ENCODE results near the gene PRPF38B.

Gene PRPF38B

GRCh38 chr1:108716437-108717230, 24.5 kb downstream of the PRPF38B start:
- in situ Hi-C loops (cut with HindIII; ENCODE audit: low sequenced_read_pairs): no loop called here

GRCh38 chr1:108717774-108718316, 25.7 kb downstream of the PRPF38B start:
- in situ Hi-C loops (cut with HindIII; ENCODE audit: low sequenced_read_pairs): no loop called here

- in situ Hi-C loops (cut with HindIII; ENCODE audit: low sequenced_read_pairs): no loop called here
Observed at GRCh38 chr1:108718927-108719655, 27.0 kb downstream of the PRPF38B start.

GRCh38 chr1:108719656-108720435, 27.7 kb downstream of the PRPF38B start:
- in situ Hi-C loops (cut with HindIII; ENCODE audit: low sequenced_read_pairs): no loop called here

- in situ Hi-C loops (cut with HindIII; ENCODE audit: low sequenced_read_pairs): no loop called here
Observed at GRCh38 chr1:108722292-108722691, 30.2 kb downstream of the PRPF38B start.

GRCh38 chr1:108725906-108726305, 33.8 kb downstream of the PRPF38B start:
- in situ Hi-C loops (cut with HindIII; ENCODE audit: low sequenced_read_pairs): no loop called here

- in situ Hi-C loops (cut with HindIII; ENCODE audit: low sequenced_read_pairs): no loop called here
Observed at GRCh38 chr1:108728327-108728923, 36.3 kb downstream of the PRPF38B start.

- in situ Hi-C loops (cut with HindIII; ENCODE audit: low sequenced_read_pairs): no loop called here
Observed at GRCh38 chr1:108729481-108729880, 37.4 kb downstream of the PRPF38B start.

- in situ Hi-C loops (cut with HindIII; ENCODE audit: low sequenced_read_pairs): no loop called here
Observed at GRCh38 chr1:108732398-108732797, 40.3 kb downstream of the PRPF38B start.

- in situ Hi-C loops (cut with HindIII; ENCODE audit: low sequenced_read_pairs): no loop called here
Observed at GRCh38 chr1:108734171-108734865, 42.2 kb downstream of the PRPF38B start.

- in situ Hi-C loops (cut with HindIII; ENCODE audit: low sequenced_read_pairs): no loop called here
Observed at GRCh38 chr1:108742253-108742652, 50.1 kb downstream of the PRPF38B start.

GRCh38 chr1:108745980-108746381, 53.9 kb downstream of the PRPF38B start:
- in situ Hi-C loops (cut with HindIII; ENCODE audit: low sequenced_read_pairs): no loop called here

- in situ Hi-C loops (cut with HindIII; ENCODE audit: low sequenced_read_pairs): no loop called here
Observed at GRCh38 chr1:108746382-108747170, 54.5 kb downstream of the PRPF38B start, which contains the start of gene STXBP3. TSS of gene STXBP3 (plus strand) at chr1:108746674. CDS start at chr1:108746738, 64 bp downstream.

GRCh38 chr1:108747171-108747850, 55.2 kb downstream of the PRPF38B start:
- in situ Hi-C loops (cut with HindIII; ENCODE audit: low sequenced_read_pairs): no loop called here

GRCh38 chr1:108747898-108748297, 55.8 kb downstream of the PRPF38B start:
- in situ Hi-C loops (cut with HindIII; ENCODE audit: low sequenced_read_pairs): no loop called here

GRCh38 chr1:108749081-108749480, 57.0 kb downstream of the PRPF38B start:
- in situ Hi-C loops (cut with HindIII; ENCODE audit: low sequenced_read_pairs): no loop called here

GRCh38 chr1:108750476-108751181, 58.5 kb downstream of the PRPF38B start:
- in situ Hi-C loops (cut with HindIII; ENCODE audit: low sequenced_read_pairs): no loop called here
